ENCODE data around the gene SLC5A2. TPM values are rescaled to one million over a fixed set of nuclear protein-coding genes. Genes with fewer than 3 reads are reported as not detected.
A peak's percentile ranks its signal among the peaks of the same experiment; 100 is the strongest.
"Not testable (repeated sequence)": the region's sequence is repeated elsewhere in the genome, so short reads cannot be mapped to it uniquely, and the experiment has no call there.

The SLC5A2 gene
- total RNA-seq, 1 donor from 2014 or later = not detected

DNA sequence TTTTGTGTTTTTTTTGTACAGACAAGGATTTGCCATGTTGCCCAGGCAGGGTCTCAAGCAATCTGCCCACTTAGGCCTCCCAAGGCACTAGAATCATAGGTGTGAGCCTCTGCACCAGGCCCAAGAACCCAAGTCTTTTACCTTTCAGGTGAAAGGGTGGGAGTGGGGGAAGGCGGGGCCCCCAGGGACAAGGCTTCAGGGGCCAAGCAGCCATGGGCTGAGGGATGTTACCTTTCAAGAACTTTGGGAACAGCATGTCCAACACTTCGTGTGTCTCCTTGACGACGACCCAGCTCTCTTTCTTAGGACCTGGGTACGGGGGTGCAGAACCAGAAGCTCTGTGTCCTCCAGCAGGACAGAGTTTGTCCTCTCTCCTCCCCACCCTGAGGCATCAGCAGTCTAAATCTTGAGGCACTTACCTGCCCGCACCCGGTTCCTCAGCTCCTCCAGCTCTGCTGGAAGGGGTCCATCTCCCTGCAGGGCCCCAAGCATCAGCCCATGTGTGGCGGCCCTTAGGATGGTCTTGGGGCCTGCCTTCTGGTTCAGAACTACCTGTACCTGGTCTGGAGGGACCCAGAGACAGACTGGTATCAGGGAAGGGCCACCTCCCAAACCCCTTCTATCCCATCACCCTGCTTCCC, 9.0 kb downstream of the SLC5A2 start:
- no peak for DNase-seq (ENCODE audit: low read depth in 2 of 2)

DNA sequence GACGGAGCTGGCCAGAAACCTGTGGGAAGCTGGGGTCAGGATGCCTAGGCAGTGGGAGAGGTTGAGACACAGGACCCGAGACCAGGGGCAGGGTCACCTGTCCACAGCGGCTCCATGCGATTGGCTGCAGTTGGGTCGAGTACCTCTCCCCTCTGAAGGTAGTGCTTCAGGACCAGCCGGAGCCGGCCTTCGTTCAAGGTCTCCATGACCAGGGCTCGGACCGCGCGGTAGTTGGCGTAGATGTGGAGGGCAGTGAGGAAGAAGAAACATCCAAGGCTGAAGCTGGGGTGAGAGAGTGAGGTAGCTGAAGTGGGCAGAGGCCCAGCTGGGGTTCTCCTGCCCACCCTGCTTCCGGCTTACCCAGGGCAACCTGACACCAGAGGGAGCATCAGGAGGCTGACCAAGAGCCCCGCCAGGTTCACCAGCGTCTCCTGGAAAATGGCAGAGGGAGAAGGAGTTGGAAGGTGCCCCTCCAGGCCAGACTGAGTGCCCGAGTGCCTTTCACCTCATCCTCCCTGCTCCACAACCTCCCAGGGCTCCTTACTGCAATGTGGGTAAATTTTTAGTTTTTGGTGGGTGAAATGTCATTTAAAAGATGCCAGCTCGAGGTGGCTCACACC, 10.7 kb downstream of the SLC5A2 start:
- no peak for DNase-seq (ENCODE audit: low read depth in 2 of 2)

DNA sequence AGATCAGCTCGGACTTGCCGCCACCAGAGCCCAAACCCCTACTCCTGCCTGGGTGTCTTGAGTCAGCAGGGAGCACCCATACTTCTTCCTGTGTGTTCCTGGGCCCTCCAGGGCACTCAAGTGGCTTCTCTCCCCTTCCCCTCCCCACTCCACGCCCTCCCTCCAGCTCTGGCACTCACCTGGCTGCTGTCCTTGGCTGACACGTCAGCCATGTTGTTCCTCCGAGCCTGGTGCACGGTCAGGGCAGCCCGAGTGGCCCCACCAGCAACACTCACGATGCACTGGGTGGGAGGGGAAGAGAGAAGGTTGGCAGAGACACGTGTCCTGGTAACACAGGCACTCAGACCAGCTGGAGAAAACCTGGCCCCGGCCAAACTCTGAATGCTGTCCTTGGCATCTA, 13.7 kb downstream of the SLC5A2 start:
- no peak for DNase-seq (ENCODE audit: low read depth in 2 of 2)

DNA sequence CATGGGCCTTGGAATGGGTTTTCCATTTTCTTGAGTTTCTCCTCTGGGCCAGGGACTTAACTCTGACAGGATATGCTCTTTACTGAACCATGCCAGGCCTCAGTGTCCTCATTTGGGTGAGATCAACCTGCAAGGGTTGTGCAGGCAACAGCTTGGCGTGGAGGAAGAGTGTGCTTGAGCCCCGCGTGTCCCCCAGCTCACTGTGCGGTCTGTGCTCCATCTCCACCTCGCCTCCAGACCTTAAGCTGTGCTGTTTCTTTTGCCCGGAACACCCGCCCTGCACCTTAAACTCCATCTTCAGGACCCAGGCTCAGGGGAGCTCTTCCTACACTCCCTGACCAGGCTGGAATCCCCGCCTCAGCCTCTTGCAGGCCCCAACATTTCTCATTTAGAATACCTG, 15.6 kb downstream of the SLC5A2 start:
- DNase-seq (ENCODE audit: low read depth in 2 of 2) = no peak

DNA sequence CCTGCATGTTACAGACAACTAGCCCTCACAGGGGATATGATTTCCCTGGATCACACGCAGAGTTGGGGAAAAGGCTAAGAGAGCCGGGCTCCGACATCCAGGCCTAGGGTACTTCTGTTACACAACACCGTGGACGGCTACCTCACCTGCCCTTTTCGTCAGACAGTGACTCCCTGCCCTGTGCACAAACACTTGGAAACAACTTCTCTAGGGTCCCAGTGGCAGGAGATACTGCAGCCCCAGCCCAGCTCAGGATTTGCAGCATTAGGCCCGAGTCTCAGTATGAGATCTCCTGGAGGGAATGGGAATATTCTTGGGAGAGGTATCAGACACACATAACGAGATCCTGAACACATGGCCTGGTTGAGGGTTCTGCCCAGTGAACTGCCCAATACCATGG, 17.0 kb downstream of the SLC5A2 start:
- no peak for DNase-seq (ENCODE audit: low read depth in 2 of 2)

DNA sequence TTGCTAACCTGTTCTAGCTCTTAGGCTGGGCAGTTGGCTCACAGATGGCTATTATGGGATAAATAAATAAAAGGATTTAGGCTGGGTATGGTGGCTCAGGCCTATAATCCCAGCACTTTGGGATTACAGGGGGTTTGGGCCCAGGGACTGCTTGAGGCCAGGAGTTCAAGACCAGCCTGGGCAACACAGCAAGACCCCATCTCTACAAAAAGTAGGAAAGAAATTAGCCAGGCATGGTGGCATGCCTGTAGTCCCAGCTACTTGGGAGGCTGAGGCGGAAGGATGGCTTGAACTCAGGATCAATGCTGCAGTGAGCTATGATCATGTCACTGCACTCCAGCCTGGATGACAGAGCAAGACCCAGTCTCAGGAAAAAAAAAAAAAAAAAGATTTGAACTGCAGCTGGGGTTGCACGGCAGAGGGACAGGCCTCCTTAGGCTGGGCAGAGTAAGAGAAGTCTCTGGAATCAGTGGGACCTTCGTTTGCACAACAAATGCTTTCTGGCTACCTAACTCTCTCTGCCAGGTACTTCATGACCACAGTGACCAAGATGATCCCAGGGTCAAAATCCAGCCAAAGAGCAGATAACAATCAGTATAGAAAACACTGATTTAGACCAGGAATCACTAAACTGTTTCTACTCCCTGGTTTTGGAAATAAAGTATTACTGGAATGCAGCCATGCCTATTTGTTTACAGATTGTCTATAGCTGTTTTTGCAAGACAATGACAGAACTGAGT, 18.5 kb downstream of the SLC5A2 start:
- no peak for DNase-seq (ENCODE audit: low read depth in 2 of 2)

DNA sequence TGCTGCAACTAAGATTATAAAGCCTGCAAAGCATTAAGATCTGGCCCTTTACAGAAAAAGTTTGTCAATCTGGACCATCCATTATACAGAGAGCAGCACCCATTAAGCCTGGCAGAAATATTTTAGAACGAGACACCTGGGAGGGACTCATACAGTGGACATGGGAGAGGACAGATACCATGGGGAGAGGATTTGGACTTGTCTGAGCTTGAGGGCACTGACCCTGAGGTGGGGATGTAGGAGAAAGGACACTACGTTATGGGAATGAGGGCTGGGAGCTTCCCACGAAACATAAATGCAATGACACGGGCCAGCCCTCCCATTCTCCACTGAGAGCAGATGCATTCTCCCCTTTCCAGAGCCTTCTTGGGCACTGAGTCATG, 19.0 kb downstream of the SLC5A2 start:
- no peak for DNase-seq (ENCODE audit: low read depth in 2 of 2)

DNA sequence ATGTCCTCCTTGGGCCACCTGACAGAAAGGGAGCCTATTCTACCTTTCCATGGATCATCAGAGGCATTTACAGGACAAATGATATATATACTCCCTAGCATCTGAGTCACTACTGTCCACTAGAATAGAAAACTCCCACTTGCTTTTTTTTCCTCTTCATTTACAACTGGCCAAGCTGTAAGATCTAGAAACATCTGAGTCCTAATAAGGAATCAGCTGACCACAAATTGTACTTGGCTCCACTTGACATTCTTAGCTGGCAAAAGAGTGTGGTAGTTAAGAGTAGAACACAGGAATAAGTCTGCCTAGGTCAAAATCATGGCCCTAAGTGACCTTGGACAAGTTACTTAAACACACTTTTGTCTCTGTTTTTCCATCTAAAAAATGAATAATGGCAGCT, 20.1 kb downstream of the SLC5A2 start:
- DNase-seq (ENCODE audit: low read depth in 2 of 2) = no peak

DNA sequence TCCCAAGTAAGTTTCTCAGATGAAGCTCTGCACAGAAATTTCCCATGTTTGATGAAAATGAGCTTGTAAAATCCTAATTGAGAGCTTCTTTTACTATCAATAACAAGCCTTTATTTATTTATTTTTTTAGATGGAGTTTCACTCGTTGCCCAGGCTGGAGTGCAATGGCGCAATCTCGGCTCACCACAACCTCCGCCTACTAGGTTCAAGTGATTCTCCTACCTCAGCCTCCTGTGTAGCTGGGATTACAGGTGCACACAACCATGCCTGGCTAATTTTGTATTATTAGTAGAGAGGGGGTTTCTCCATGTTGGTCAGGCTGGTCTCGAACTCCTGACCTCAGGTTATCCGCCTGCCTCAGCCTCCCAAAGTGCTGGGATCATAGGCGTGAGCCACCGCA, 20.6 kb downstream of the SLC5A2 start:
- DNase-seq (ENCODE audit: low read depth in 2 of 2) = not testable (repeated sequence)

DNA sequence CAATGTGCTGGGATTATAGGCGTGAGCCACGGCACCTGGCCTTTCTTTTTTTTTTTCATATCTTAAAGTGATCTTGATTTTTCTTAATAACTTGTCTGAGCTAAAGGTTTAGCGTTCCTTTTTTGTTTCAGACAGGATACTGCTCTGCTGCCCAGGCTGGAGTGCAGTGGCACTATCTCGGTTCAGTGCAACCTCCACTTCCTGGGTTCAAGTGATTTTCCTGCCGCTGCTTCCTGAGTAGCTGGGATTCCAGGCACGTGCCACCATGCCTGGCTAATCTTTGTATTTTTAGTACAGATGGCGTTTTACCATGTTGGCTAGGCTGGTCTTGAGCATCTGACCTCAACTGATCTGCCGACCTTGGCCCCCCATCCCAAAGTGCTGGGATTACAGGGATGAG, 21.2 kb downstream of the SLC5A2 start:
- peak; percentile 39 to 78 for DNase-seq (ENCODE audit: low read depth in 2 of 2)

DNA sequence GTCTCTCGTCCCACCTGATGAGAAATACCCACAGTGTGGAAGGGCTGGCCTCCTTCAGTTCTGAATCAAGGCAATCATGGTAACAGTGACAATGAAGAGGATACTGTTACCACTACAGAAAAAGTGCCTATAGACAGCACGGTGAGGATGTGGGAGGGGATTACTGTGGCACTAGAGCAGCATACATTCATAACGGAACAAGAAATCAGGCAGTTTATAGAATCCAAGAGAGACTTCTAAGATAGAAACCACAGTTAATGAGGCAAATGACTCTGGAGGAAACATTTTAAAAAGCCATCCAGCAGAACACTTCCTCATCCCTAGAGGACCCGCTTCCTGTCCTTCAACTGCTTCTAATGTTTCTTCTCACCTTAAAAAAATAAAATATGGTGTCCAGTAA, 22.6 kb downstream of the SLC5A2 start:
- DNase-seq (ENCODE audit: low read depth in 2 of 2) = no peak

DNA sequence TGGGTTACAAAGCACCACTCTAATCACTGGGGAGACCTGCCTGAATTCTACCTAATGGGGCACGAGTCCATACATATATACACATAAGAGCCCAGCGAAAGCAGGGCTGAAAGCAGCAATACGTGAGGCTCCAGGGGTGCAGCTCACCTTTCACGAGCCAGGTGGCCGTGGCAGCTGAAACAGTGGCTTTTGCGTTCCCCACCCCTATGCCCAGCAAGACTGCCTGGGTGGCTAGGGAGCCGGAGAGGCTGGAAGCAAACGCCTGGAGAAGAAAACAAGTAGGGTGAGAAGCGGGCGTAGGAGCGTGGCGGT, 24.6 kb downstream of the SLC5A2 start:
- DNase-seq (ENCODE audit: low read depth in 2 of 2) = no peak

DNA sequence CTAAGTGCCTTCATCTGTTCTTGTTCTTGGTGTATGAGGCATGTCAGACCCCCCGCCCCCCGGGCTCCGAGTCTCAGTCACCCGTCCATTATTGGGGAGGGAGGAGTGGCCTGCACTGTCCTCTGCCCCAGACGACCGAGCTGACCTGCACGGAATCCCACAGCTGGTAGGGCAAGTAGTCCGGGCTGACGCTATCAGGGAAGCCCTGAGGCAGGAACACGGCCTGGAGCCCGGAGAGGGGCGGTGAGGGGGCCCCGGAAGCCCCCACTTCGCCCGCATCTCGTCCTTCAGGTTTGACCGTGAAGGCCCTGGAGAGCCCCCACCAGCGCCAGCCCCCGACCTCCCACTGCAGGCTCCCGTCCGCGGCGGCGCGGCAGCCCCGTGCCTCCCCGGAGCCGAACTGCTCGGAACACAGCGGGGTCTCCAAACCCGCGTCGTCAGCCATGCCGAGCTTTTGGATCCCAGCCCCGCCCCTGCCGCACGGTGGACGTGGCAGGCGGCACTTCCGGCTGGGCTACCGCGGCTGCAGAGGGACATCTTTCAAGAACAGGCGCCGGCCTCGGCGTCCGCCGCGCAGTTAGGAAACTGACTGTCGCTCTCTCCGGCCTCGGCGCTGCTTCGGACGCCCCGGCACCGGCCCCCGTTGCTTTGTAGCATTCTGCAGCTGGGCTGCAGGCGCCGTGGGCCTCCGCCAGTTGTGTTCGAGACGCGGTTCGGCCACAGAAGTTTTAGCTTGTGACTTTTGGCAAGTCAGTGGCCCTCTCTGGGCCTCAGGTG, 25.2 kb downstream of the SLC5A2 start, which contains the start of gene RUSF1:
TSS of gene RUSF1 (minus strand) at position 463 of the 777 bp plus-strand sequence. CDS start at position 445, 18 bp downstream.
- DNase-seq (ENCODE audit: low read depth in 2 of 2) = peak; percentile 91 to 93

DNA sequence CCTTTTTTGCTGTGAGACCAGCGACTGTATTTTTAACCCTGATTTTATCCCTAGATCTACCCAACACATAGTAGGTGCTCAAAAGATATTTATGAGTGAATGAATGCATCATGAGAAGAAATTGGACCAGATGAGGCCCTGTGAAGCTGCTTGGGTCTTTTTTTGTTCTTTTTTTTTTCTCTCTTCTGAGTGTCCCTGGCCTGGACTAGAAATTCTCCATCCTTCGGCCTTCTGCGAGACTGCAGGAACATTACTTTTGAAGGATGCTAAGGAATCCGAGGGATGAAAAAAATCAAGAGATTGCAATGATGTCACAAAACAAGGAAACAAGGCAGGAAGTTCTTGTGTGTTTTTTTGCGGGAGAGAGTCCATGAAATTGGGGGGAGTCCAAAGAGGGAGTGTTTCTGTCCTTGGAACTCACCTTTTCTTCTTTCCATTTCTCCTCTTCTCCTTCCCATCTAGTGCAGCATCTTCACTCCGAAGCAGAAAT, 25.8 kb downstream of the SLC5A2 start:
- DNase-seq (ENCODE audit: low read depth in 2 of 2) = peak; percentile 22 to 49

DNA sequence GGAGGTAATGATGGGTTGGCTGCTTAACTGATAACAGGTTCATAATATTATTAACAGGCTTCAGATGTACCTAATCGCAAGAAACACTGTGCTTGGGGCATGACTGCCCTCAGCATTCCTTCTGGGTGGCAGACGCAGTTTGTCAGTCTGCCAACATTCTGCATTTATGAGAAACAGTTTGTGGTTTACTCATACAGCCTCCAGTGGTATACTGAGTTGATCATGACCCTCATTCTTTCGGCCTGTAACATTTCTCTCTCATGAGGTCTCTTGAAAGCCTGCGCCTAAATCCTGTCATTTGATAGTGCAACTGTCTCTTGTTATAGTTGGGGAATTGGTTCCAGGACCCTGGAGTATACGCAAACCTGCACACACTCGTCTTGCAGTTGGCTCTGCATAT, 30.2 kb downstream of the SLC5A2 start:
- no peak for DNase-seq (ENCODE audit: low read depth in 2 of 2)

DNA sequence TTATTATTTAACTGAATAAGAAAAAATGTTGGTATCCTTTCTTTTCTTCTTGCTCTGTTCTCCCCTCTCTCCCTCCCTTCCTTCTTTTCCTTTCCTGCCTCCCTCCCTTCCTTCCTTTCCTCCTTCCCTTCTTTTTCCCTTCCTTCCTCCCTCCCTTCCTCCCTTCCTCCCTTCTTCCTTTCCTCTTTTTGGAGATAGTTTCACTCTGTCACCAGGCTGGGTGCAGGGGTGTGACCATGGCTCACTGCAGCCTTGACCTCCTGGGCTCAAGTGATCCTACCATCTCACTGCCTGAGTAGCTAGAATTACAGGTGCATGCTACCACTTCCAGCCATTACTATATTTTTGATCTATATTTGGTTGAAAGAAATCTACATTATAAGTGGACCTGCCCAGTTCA, 31.0 kb downstream of the SLC5A2 start:
- DNase-seq (ENCODE audit: low read depth in 2 of 2) = no peak

DNA sequence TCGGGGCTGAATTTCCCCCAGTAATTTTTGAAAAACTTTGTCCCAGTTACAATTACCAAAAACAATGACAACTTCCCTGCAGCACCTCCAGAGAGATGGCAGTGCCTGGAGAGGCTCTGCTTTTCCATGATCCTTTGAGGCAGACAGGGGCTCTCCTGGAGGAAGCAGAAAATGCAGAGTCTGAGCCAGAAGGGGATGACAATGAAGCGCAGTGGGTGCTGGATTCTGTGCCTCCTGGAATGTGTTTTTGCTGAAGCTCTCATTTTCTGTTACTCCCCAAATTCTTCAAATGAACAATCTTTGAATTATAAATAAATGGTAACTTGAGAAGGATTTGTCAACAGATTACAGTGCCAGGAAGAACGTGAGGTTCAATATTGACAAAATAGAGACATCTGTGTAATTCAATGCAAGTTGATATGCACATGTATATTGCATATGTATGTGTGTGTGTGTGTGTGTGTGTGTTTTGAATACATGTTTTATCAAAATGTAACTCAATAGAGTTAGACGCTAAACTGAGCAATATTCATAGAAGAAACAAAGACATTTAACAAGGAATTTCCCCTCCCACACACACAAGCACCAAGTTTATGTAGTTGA, 35.0 kb downstream of the SLC5A2 start:
- no peak for DNase-seq (ENCODE audit: low read depth in 2 of 2)

DNA sequence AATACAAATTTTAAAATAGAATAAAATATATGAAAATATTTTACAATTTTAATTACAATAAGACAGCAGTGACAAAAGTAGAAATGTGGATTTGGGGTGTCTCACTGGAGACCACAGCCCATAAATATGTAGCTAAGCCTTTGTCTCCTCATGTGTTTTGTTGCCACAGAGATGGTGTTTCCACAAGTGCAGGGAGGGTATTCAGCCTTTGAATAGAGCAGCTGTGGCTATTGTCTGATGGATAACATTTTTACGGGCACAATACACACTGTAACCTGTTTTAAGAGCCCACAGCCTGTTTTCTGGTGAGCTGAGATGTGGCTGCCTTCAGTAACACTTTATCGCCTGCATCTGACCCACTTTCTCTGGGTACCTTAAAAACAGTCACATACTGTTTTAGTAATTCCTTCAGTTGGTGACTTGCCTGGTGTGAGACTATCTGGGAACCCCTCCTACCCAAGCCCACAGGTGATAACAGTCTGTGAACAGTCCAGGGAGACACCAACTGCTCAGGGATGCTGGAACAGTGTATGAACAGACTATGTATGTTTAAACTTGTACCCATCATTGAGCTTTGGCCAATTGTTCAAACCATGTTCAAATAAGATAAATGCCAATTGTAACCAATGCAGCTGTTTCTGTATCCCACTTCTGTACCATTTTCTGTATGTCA, 37.0 kb downstream of the SLC5A2 start:
- no peak for DNase-seq (ENCODE audit: low read depth in 2 of 2)

DNA sequence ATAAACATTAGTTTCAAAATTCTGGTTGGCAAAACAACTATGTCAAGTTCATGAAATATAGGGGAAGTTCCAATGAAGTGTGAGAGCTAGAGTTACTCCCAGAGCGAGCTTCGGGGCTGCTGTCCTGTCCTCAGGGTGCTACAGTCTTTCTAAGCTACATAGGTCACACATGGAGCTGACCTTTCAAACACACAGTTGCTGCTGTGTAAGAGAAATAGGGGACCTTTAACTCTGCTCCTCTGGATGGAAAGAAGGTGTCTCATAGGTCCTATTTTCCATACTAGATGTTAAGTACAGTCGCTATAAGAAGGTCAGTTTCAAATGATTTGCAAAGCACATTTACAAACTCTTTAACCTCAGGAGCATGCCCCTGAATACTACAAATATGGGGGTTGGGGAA, 38.4 kb downstream of the SLC5A2 start:
- no peak for DNase-seq (ENCODE audit: low read depth in 2 of 2)

DNA sequence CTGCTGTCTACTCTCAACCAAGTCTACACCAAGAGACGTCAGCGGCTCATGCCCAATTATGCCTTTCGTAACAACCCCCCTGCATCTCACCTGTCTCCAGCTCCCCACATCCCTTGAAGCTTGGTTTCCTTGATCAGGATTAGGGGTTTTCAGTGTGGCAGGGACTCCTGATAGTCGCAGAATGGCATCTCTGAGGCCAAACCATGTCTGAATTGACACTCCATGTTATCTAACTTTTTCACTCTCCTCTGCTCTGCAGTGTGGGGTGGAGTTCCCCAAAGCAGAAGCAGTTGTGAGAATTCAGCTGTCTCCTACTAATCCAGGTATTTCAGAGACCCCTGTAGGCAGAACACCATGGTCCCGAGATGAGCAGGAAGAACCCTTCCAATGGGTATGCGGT, 39.1 kb downstream of the SLC5A2 start:
- no peak for DNase-seq (ENCODE audit: low read depth in 2 of 2)

DNA sequence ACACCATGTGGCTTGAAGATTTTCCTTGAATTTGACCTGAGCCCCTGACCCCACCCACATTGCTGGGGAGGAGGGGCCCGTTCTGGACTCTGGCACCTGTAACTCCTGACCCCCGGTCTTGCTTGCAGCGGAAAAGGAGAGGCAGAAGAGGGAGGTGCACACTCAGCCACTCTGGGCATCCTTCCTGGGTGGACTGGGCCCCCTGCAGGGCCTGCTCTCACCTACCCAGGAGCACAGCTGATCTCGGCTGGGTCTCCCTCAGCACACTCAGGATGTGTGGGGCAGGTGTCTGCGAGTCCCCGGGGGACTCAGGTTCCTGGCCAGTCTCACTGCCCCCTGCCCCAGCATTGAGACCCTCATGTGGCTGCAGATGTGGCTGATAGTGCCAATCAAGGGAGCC, 40.8 kb downstream of the SLC5A2 start:
- DNase-seq (ENCODE audit: low read depth in 2 of 2) = not testable (repeated sequence)
